Ovary (tissue), 9 donors: ENCODE results near the gene AQP2. TPM values are rescaled to one million over a fixed set of nuclear protein-coding genes. Genes with fewer than 3 reads are reported as not detected.
A peak's percentile ranks its signal among the peaks of the same experiment; 100 is the strongest.

Experiments used
- DNase-seq, 5 donors: peaks; one replicate each; pipeline ENCODE4 v3.0.0-alpha.2; 2019 to 2020
- H3K27ac ChIP-seq, 2 donors: fragments of 200-600 bp; one replicate each; pipeline versions ENCODE4 v1.5.1 to v1.8.0; 2019 to 2022
- H3K27me3 ChIP-seq: fragments of 200-600 bp; one replicate; pipeline ENCODE4 v1.8.0; 2022
- H3K36me3 ChIP-seq: fragments of 200-600 bp; sonication (generic); one replicate; pipeline ENCODE4 v1.5.1; 2019
- H3K4me1 ChIP-seq: one replicate; pipeline ENCODE4 v1.8.1; 2013; ENCODE audit warnings: mild to moderate bottlenecking, moderate library complexity; ENCODE audit not compliant: insufficient read depth
- H3K4me3 ChIP-seq: fragments of 200-600 bp; sonication (generic); one replicate; pipeline ENCODE4 v1.5.1; 2017
- H3K9me3 ChIP-seq, 2 donors: fragments of 200-600 bp in 1 of 2; sonication (generic) in 1 of 2; one replicate each; pipeline versions ENCODE4 v1.5.1 to v1.8.1; 2013 to 2019; ENCODE audit warnings: mild to moderate bottlenecking in 1 of 2, moderate library complexity in 1 of 2
- EP300 ChIP-seq: sonication (generic); formaldehyde crosslinking; IDR thresholded peaks from one replicate; pipeline ENCODE4 v1.6.1; 2017; ENCODE audit warnings: antibody characterized with exemption
- POLR2A ChIP-seq: fragments of 450-650 bp; IDR thresholded peaks from one replicate; pipeline ENCODE4 v1.6.1; 2017; ENCODE audit warnings: antibody characterized with exemption, mild to moderate bottlenecking, moderate library complexity
- WGBS, 3 donors: extraction: QIAGEN DNeasy Blood & Tissue Kit in 1 of 3; methylation state at CpG; one replicate each; pipeline versions ENCODE4 v1.1.5 to v1.1.7; 2013 to 2017; 5-methylcytosine and 5-hydroxymethylcytosine counted together
- intact Hi-C, 4 donors: fragments of 100-400 bp; cut with DNase I; formaldehyde crosslinking; loops; one replicate each; pipeline versions ENCODE4 v1.11.0 to v1.15.1; 2022 to 2023
- polyA plus RNA-seq, 2 donors: library from polyadenylated mRNA; stranded (reverse); fragments of 200-250 nt in 1 of 2; fragments of 350-450 nt in 1 of 2; fragmentation: Illumina TruSeq in 1 of 2; extraction: RNeasy Lipid Tissue Mini Kit (QIAGEN cat#74804) in 1 of 2; gene quantifications; one replicate each; pipeline ENCODE4 v1.2.3, GENCODE V29; 2013 to 2014
- total RNA-seq, 7 donors: library from RNA; depleted of rRNA in 2 of 7; stranded (reverse); fragments of >200 nt in 2 of 7; fragmentation: NEBNext Ultra II Directional in 3 of 7; extraction: Animal tissue kit (Norgen Biotek cat#: 25700) in 3 of 7; gene quantifications; one replicate each; pipeline versions ENCODE4 v1.1.0 to v1.2.4, GENCODE V29; 2016 to 2023
- TF ChIP-seq, protein P1 (sequence below), 3 donors: fragments of 450-650 bp in 2 of 3; fragments of 200-600 bp in 1 of 3; IDR thresholded peaks; one replicate each; pipeline versions ENCODE4 v1.5.1 to v1.8.0; 2016 to 2022; ENCODE audit warnings: antibody characterized with exemption in 3 of 3, mild to moderate bottlenecking in 1 of 3
- donor health status: DM: no; HTN: no; CAD: no; lungs with moderate emphysema.
- donor health status: DM: no; HTN: no; CAD: no.
- donor health status: Bipolar disorder and iron deficiency.
- donor health status: DM: yes; HTN: yes; CAD: no.
- donor health status: DM: no; HTN: no; CAD: no.
- donor health status: DM: yes; HTN: yes; CAD: no.

Gene AQP2
- total and polyA plus RNA-seq, 9 donors: 0.11 to 3.7 (median 2.1) TPM; not detected in 6

- Histone ChIP-seq H3K27me3 (no peaks in the 10 kb centered on the region), H3K4me1 (peaks cover 17% of the 10 kb centered on the region), H3K36me3 (no peaks in the 10 kb centered on the region), H3K9me3 (no peaks in the 10 kb centered on the region), H3K27ac (no peak overlapping the region), H3K4me3 (no peak overlapping the region)
- 81 to 84% (median 82%) methylated on average over 11 of the region's 11 CpGs for WGBS, 3 donors
- DNase-seq: peak in 1 of 5 donors; percentile 23
- intact Hi-C loops: no loop called here
- TF ChIP-seq POLR2A (no peak), EP300 (no peak)
- TF ChIP-seq, protein P1, sequence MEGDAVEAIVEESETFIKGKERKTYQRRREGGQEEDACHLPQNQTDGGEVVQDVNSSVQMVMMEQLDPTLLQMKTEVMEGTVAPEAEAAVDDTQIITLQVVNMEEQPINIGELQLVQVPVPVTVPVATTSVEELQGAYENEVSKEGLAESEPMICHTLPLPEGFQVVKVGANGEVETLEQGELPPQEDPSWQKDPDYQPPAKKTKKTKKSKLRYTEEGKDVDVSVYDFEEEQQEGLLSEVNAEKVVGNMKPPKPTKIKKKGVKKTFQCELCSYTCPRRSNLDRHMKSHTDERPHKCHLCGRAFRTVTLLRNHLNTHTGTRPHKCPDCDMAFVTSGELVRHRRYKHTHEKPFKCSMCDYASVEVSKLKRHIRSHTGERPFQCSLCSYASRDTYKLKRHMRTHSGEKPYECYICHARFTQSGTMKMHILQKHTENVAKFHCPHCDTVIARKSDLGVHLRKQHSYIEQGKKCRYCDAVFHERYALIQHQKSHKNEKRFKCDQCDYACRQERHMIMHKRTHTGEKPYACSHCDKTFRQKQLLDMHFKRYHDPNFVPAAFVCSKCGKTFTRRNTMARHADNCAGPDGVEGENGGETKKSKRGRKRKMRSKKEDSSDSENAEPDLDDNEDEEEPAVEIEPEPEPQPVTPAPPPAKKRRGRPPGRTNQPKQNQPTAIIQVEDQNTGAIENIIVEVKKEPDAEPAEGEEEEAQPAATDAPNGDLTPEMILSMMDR (IDR thresholded peaks at IDR 0.05): no peak
Observed at GRCh38 chr12:49925433-49926204, 24.9 kb upstream of the AQP2 start.

GRCh38 chr12:49928471-49928870 is 22.1 kb upstream of the AQP2 start:
- Histone ChIP-seq H3K9me3 (no peaks in the 10 kb centered on the region), H3K4me3 (no peak overlapping the region), H3K36me3 (no peaks in the 10 kb centered on the region), H3K27ac (no peak overlapping the region), H3K27me3 (no peaks in the 10 kb centered on the region), H3K4me1 (peaks cover 5% of the 10 kb centered on the region)
- WGBS, 3 donors: 91 to 95% (median 93%) methylated on average over 6 of the region's 6 CpGs
- TF ChIP-seq, protein P1 (IDR thresholded peaks at IDR 0.05): no peak
- DNase-seq: no peak
- intact Hi-C loops: no loop called here

- WGBS, 3 donors: 86 to 89% (median 87%) methylated on average over 7 of the region's 7 CpGs
- H3K36me3 ChIP-seq: no peaks in the 10 kb centered on the region
- no peak for DNase-seq
- H3K4me1 ChIP-seq: no peaks in the 10 kb centered on the region
- no peak overlapping the region for H3K4me3 ChIP-seq
- TF ChIP-seq POLR2A (no peak), EP300 (no peak)
- TF ChIP-seq, protein P1 (IDR thresholded peaks at IDR 0.05): no peak
- intact Hi-C loops: no loop called here
- H3K27ac ChIP-seq: no peak overlapping the region
- H3K27me3 ChIP-seq: no peaks in the 10 kb centered on the region
- H3K9me3 ChIP-seq: no peaks in the 10 kb centered on the region
Observed at GRCh38 chr12:49929581-49929980, 21.0 kb upstream of the AQP2 start.

DNA sequence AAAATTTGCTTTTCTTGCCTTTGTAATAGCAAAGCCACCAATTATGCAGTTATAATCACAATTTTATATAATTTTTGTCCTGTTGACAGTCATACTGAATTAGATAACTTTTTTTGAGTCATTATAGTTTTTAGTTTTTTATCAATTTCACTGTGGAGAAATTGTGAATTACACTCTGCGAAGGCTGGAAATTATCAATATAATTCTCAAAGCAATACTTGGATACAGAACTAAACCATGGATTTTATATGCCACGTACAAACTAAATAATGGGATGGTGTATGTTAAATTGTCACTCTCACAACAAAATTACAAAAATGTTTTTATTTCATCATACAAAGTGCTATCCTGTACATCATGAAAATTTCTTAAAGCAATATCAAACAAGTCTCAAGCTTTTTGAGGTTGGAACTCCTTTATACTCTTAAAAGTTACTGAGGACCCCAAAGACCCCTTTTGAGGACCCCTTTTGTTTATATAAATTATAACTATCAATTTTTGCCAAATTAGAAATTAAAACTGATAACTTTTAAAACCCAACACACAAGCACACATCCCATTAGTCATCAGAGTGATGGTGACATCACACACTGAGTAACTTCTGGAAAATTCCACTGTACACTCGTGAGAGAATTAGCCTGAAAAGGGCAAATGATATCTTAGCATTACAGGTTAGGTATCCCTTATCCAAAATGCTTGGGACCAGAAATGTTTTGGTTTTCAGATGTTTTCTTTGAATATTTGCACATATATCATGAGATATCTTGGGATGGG is 19.8 kb upstream of the AQP2 start:
- Histone ChIP-seq H3K36me3 (no peaks in the 10 kb centered on the region), H3K27me3 (no peaks in the 10 kb centered on the region), H3K27ac (no peak overlapping the region), H3K4me1 (no peaks in the 10 kb centered on the region), H3K9me3 (no peaks in the 10 kb centered on the region), H3K4me3 (no peak overlapping the region)
- 55 to 64% (median 62%) methylated on average over 3 of the region's 3 CpGs for WGBS, 3 donors
- no peak for DNase-seq
- intact Hi-C loops: no loop called here
- TF ChIP-seq EP300: no peak
- TF ChIP-seq, protein P1 (IDR thresholded peaks at IDR 0.05): no peak
- TF ChIP-seq POLR2A: no peak
